ENCODE results near the gene GSTM2.
"Not testable (repeated sequence)": the region's sequence is repeated elsewhere in the genome, so short reads cannot be mapped to it uniquely, and the experiment has no call there.

DNA sequence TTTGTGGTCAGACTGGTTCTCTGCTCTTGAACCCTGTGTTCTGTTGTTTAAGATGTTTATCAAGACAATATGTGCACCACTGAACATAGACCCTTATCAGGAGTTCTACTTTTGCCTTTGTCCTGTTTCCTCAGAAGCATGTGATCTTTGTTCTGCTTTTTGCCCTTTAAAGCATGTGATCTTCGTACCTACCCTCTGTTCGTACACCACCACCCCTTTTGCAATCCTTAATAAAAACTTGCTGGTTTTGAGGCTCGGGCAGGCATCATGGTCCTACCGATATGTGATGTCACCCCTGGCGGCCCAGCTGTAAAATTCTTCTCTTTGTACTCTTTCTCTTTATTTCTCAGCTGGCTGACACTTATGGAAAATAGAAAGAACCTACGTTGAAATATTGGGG, 16.9 kb downstream of the GSTM2 start:
- not testable (repeated sequence) for TF ChIP-seq POLR2AphosphoS5, POLR2A (IDR thresholded peaks at IDR 0.05)
- TF ChIP-seq, protein P1, sequence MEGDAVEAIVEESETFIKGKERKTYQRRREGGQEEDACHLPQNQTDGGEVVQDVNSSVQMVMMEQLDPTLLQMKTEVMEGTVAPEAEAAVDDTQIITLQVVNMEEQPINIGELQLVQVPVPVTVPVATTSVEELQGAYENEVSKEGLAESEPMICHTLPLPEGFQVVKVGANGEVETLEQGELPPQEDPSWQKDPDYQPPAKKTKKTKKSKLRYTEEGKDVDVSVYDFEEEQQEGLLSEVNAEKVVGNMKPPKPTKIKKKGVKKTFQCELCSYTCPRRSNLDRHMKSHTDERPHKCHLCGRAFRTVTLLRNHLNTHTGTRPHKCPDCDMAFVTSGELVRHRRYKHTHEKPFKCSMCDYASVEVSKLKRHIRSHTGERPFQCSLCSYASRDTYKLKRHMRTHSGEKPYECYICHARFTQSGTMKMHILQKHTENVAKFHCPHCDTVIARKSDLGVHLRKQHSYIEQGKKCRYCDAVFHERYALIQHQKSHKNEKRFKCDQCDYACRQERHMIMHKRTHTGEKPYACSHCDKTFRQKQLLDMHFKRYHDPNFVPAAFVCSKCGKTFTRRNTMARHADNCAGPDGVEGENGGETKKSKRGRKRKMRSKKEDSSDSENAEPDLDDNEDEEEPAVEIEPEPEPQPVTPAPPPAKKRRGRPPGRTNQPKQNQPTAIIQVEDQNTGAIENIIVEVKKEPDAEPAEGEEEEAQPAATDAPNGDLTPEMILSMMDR (IDR thresholded peaks at IDR 0.05) = not testable (repeated sequence)
